Breast epithelium (tissue), 3 donors: Measurements from ENCODE around the gene TSHZ1.

Experiments used
- CTCF ChIP-seq, 3 donors: fragments of 450-650 bp; IDR thresholded peaks; one replicate each; pipeline ENCODE4 v1.5.1; 2016 to 2017; ENCODE audit warnings: antibody characterized with exemption in 3 of 3, mild to moderate bottlenecking in 3 of 3, moderate library complexity in 3 of 3
- POLR2A ChIP-seq: fragments of 450-650 bp; IDR thresholded peaks from one replicate; pipeline ENCODE4 v1.6.1; 2016; ENCODE audit warnings: antibody characterized with exemption, mild to moderate bottlenecking, moderate library complexity

- TF ChIP-seq CTCF (IDR thresholded peaks at IDR 0.05) (no peak), POLR2A (no peak)
Measured at GRCh38 chr18:75314606-75315005, 104.0 kb downstream of the TSHZ1 start.
